Body of pancreas (tissue), 4 donors: ENCODE measurements around the gene MIEF1. TPM values are rescaled to one million over a fixed set of nuclear protein-coding genes. Genes with fewer than 3 reads are reported as not detected.
A peak's percentile ranks its signal among the peaks of the same experiment; 100 is the strongest.

Source experiments
- ATAC-seq: fragments of 150-250 bp; one replicate; pipeline ENCODE4 v1.9.1; 2016
- DNase-seq, 4 donors: peaks; one replicate each; pipeline ENCODE4 v3.0.0-alpha.2; 2019
- H3K27ac ChIP-seq, 4 donors: fragments of 200-600 bp; sonication (generic); 1 replicate in 3 of 4; 2 replicates in 1 of 4; pipeline versions ENCODE4 v1.5.1 to v1.6.1; 2016 to 2019; ENCODE audit warnings: mild to moderate bottlenecking in 1 of 4, mixed read lengths in 1 of 4, moderate library complexity in 1 of 4
- H3K27me3 ChIP-seq, 2 donors: fragments of 200-600 bp; sonication (generic); one replicate each; pipeline ENCODE4 v1.6.0; 2016; ENCODE audit warnings: mild to moderate bottlenecking in 1 of 2
- H3K36me3 ChIP-seq, 2 donors: fragments of 200-600 bp; sonication (generic); replicated peaks in 1 of 2; 2 replicates each; pipeline ENCODE4 v1.5.1; 2016; ENCODE audit warnings: low read depth in 2 of 2; ENCODE audit not compliant: insufficient read depth in 1 of 2
- H3K4me1 ChIP-seq: fragments of 200-600 bp; sonication (generic); one replicate; pipeline ENCODE4 v1.6.0; 2016
- H3K4me3 ChIP-seq, 2 donors: fragments of 200-600 bp; sonication (generic); 1 replicate in 1 of 2; 2 replicates in 1 of 2; pipeline ENCODE4 v1.5.1; 2016 to 2019
- H3K9me3 ChIP-seq, 3 donors: fragments of 200-600 bp; sonication (generic); 1 replicate in 2 of 3; 2 replicates in 1 of 3; pipeline ENCODE4 v1.5.1; 2016
- CTCF ChIP-seq, 7 experiments: fragments of 450-650 bp in 4 of 7; fragments of 200-600 bp in 3 of 7; sonication (generic) in 3 of 7; IDR thresholded peaks; one replicate each; pipeline ENCODE4 v1.5.1; 2016 to 2019; ENCODE audit warnings: antibody characterized with exemption in 7 of 7
- POLR2A ChIP-seq, 3 donors: fragments of 450-650 bp; IDR thresholded peaks; one replicate each; pipeline ENCODE4 v1.6.1; 2016; ENCODE audit warnings: antibody characterized with exemption in 3 of 3, mild to moderate bottlenecking in 2 of 3
- WGBS, 2 donors: methylation state at CpG; one replicate each; pipeline ENCODE4 v1.1.5; 2017; 5-methylcytosine and 5-hydroxymethylcytosine counted together
- intact Hi-C: fragments of 100-400 bp; cut with DNase I; formaldehyde crosslinking; loops from one replicate; pipeline ENCODE4 v1.15.1; 2023
- total RNA-seq, 2 donors: library from RNA; depleted of rRNA; stranded (reverse); fragments of >200 nt; gene quantifications; one replicate each; pipeline ENCODE4 v1.1.0, GENCODE V29; 2016

MIEF1 gene
- total RNA-seq, 2 donors from 2014 or later, result 9.1 to 14.8 TPM

DNA sequence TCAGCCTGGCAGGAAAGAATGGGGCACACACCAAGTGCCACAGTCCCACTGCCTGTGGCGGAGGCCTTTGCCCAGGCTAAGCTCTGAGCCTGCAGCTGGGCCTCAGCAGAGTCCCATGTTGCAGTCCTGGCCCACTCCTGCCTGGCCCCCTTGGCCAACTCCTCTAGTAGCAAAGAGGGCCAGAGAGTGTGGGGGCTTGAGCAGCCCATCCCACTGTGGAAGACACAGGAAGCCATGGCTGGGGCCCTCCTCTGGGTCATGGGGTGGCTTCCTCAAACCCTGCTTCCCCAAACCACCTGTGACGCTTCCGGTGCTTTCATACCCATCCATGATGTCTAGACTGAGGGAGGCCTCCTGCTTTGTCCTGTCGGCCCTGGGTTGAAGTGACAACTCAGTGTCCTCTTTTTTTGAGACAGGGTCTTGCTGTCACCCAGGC lies 24.7 kb downstream of the MIEF1 start:
- DNase-seq (no peak), ATAC-seq (no peak)
- WGBS, 2 donors, result 57 to 69% methylated on average over 4 of the region's 4 CpGs
- Histone ChIP-seq H3K27me3 (no peaks in the 10 kb centered on the region), H3K4me1 (peaks cover 88% of the 10 kb centered on the region), H3K27ac (peak overlapping the region in 2 of 4 donors; percentile 29 to 32), H3K4me3 (no peak overlapping the region), H3K36me3 (peaks cover 2 to 7% of the 10 kb centered on the region in 2 donors), H3K9me3 (no peaks in the 10 kb centered on the region)
- intact Hi-C loops, result no loop called here
- TF ChIP-seq CTCF (IDR thresholded peaks at IDR 0.05) (no peak), POLR2A (IDR thresholded peaks at IDR 0.05) (no peak)

DNA sequence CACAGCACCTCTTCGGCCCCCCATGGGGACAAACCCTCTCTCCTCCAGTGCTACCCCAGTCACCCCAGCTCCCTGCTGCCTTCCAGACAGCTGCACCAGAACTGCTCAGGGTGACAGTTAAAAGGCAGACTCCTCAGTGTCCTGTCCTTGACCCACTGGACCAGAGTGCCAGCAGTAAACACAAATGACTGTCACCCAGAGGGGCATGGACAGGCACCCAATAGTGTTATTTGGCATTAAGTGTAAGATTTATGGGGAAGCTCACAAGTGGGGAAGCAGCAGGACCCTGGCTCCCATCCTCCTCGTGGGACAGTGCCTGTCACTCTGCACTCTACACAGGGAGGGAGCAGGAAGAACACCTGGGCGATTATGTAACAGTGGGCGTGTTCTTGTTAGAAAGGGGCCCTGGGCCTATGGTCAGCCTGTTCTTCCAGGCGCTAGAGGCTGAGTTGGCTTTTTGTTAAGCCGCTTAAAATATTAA lies 25.4 kb downstream of the MIEF1 start:
- TF ChIP-seq CTCF (IDR thresholded peaks at IDR 0.05) (no peak), POLR2A (IDR thresholded peaks at IDR 0.05) (no peak)
- 29 to 41% methylated on average over 5 to 6 of the region's 6 CpGs for WGBS, 2 donors
- H3K4me1 ChIP-seq, result peaks cover 84% of the 10 kb centered on the region
- no peak overlapping the region for H3K4me3 ChIP-seq
- H3K27ac ChIP-seq, result peak overlapping the region in 3 of 4 donors; percentile 1 to 32 (median 29)
- H3K36me3 ChIP-seq, result peaks cover 0 to 2% of the 10 kb centered on the region in 2 donors
- no peaks in the 10 kb centered on the region for H3K9me3 ChIP-seq
- intact Hi-C loops, result no loop called here
- DNase-seq (peak in 2 of 4 donors; percentile 52 to 55), ATAC-seq (no peak)
- H3K27me3 ChIP-seq, result no peaks in the 10 kb centered on the region

GRCh38 chr22:39528080-39528661 lies 26.1 kb downstream of the MIEF1 start:
- TF ChIP-seq CTCF (IDR thresholded peaks at IDR 0.05) (no peak), POLR2A (IDR thresholded peaks at IDR 0.05) (no peak)
- Histone ChIP-seq H3K4me1 (peaks cover 78% of the 10 kb centered on the region), H3K36me3 (no peaks in the 10 kb centered on the region), H3K4me3 (no peak overlapping the region), H3K9me3 (no peaks in the 10 kb centered on the region), H3K27ac (peak overlapping the region in 3 of 4 donors; percentile 1 to 29 (median 19)), H3K27me3 (no peaks in the 10 kb centered on the region)
- ATAC-seq, result no peak
- intact Hi-C loops, result no loop called here
- WGBS, 2 donors, result 61 to 71% methylated on average over 8 to 12 of the region's 12 CpGs
- DNase-seq, result no peak

- H3K4me3 ChIP-seq, result no peak overlapping the region
- no peaks in the 10 kb centered on the region for H3K9me3 ChIP-seq
- intact Hi-C loops, result no loop called here
- TF ChIP-seq POLR2A (IDR thresholded peaks at IDR 0.05), result peak in 1 of 3 donors; percentile 28
- TF ChIP-seq CTCF (IDR thresholded peaks at IDR 0.05), result peak; percentile 91 to 99 (median 99)
- WGBS, 2 donors, result 13 to 25% methylated on average over 23 to 32 of the region's 32 CpGs
- peak overlapping the region in 3 of 4 donors; percentile 21 to 30 (median 29) for H3K27ac ChIP-seq
- H3K27me3 ChIP-seq, result no peaks in the 10 kb centered on the region
- ATAC-seq (peak; percentile 56), DNase-seq (peak; percentile 92 to 94 (median 93))
- H3K4me1 ChIP-seq, result peaks cover 71% of the 10 kb centered on the region
- H3K36me3 ChIP-seq, result no peaks in the 10 kb centered on the region
Observed at GRCh38 chr22:39528681-39529486, 26.8 kb downstream of the MIEF1 start.
